Esophagus (tissue), 2 donors: ENCODE data around the gene FRMD3. TPM values are rescaled to one million over a fixed set of nuclear protein-coding genes. Genes with fewer than 3 reads are reported as not detected.

ENCODE experiments used
- H3K27ac ChIP-seq, 2 donors: one replicate each; pipeline ENCODE4 v1.5.1; 2013; ENCODE audit warnings: low read depth in 2 of 2, mild to moderate bottlenecking in 2 of 2, inconsistent platforms in 1 of 2, low read length in 1 of 2, moderate library complexity in 1 of 2
- H3K27me3 ChIP-seq, 2 donors: one replicate each; pipeline ENCODE4 v1.6.1; 2013; ENCODE audit warnings: low read length in 2 of 2, control low read depth in 1 of 2, mild to moderate bottlenecking in 1 of 2; ENCODE audit not compliant: insufficient read depth in 2 of 2, control insufficient read depth in 1 of 2
- H3K36me3 ChIP-seq, 2 donors: one replicate each; pipeline ENCODE4 v1.6.1; 2013; ENCODE audit warnings: low read length in 1 of 2; ENCODE audit not compliant: control insufficient read depth in 2 of 2, insufficient read depth in 2 of 2
- H3K4me1 ChIP-seq, 2 donors: one replicate each; pipeline ENCODE4 v1.6.1; 2013; ENCODE audit warnings: low read length in 1 of 2; ENCODE audit not compliant: control insufficient read depth in 2 of 2, insufficient read depth in 2 of 2
- H3K4me3 ChIP-seq, 2 donors: one replicate each; pipeline ENCODE4 v1.5.1; 2013; ENCODE audit warnings: low read length in 2 of 2, mild to moderate bottlenecking in 2 of 2, low read depth in 1 of 2, moderate library complexity in 1 of 2
- H3K9me3 ChIP-seq, 2 donors: one replicate each; pipeline ENCODE4 v1.6.1; 2013; ENCODE audit warnings: mild to moderate bottlenecking in 2 of 2, low read depth in 1 of 2, low read length in 1 of 2, moderate library complexity in 1 of 2; ENCODE audit not compliant: control insufficient read depth in 2 of 2, insufficient read depth in 1 of 2
- WGBS, 2 donors: extraction: QIAGEN DNeasy Blood & Tissue Kit; methylation state at CpG; one replicate each; pipeline ENCODE4 v1.1.7; 2013; 5-methylcytosine and 5-hydroxymethylcytosine counted together
- polyA plus RNA-seq, 2 donors: library from polyadenylated mRNA; stranded (reverse); fragments of 200-250 nt; gene quantifications; one replicate each; pipeline ENCODE4 v1.2.3, GENCODE V29; 2013
- donor health status: healthy with polysubstance abuse.
- donor health status: Bipolar disorder and iron deficiency.

The FRMD3 gene
- polyA plus RNA-seq, 2 donors: 0.20 to 0.26 TPM

- H3K4me1 ChIP-seq: no peaks in the 10 kb centered on the region
- H3K9me3 ChIP-seq: no peaks in the 10 kb centered on the region
- no peak overlapping the region for H3K27ac ChIP-seq
- H3K4me3 ChIP-seq: no peak overlapping the region
- 61 to 75% methylated on average over 3 of the region's 3 CpGs for WGBS, 2 donors
- no peaks in the 10 kb centered on the region for H3K36me3 ChIP-seq
- H3K27me3 ChIP-seq: no peaks in the 10 kb centered on the region
These were observed 339.8 kb downstream of the FRMD3 start for GRCh38 chr9:83198371-83198770.

- Histone ChIP-seq H3K4me3 (no peak overlapping the region), H3K27ac (no peak overlapping the region), H3K36me3 (no peaks in the 10 kb centered on the region), H3K27me3 (no peaks in the 10 kb centered on the region), H3K9me3 (no peaks in the 10 kb centered on the region), H3K4me1 (no peaks in the 10 kb centered on the region)
- WGBS, 2 donors: 37 to 49% methylated on average over 6 of the region's 6 CpGs
These were observed 340.6 kb downstream of the FRMD3 start for GRCh38 chr9:83197591-83197990.

- Histone ChIP-seq H3K36me3 (no peaks in the 10 kb centered on the region), H3K27me3 (no peaks in the 10 kb centered on the region), H3K9me3 (no peaks in the 10 kb centered on the region), H3K4me1 (no peaks in the 10 kb centered on the region), H3K27ac (no peak overlapping the region), H3K4me3 (no peak overlapping the region)
- 74 to 77% methylated on average over 2 of the region's 2 CpGs for WGBS, 2 donors
These were observed 341.3 kb downstream of the FRMD3 start for GRCh38 chr9:83196946-83197345.

Other genes with a start within 250 kb of the FRMD3 start
- gene IDNK, start 84.7 kb upstream of the FRMD3 start, polyA plus RNA-seq: 1 to 10 TPM; 6.3 to 8.1 TPM
- gene UBQLN1, start 169.6 kb upstream of the FRMD3 start, polyA plus RNA-seq: 10 to 100 TPM; 26.1 to 35.8 TPM